GM12873 (cell line): ENCODE measurements around the gene ADGRG2.

ENCODE experiments used
- TF ChIP-seq, protein P1 (sequence below): IDR thresholded peaks from 2 replicates; pipeline ENCODE4 v1.5.1; 2012; ENCODE audit warnings: low read depth, mild to moderate bottlenecking, moderate library complexity, low read length, control low read depth; ENCODE audit not compliant: insufficient read depth; ENCODE audit errors: missing control alignments

The ADGRG2 gene

DNA sequence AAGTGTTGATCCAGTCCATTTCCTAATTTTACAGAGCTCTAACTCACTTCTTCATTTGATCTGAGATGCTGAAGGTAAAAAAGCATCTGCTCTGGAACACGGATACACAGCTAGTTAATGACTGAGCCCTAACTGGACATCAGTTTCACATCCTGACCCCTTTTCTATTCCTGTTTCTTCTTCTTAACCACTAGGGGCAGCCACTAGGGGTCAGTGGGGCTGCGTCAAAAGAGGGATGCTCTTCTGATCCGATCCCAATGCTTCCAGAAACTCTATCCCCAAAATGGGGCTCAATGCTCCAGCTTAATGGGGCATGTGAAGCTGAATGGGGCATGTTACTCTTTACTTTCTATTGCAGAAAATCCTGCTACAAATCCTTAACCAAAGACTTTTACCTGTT, 105.0 kb downstream of the ADGRG2 start:
- TF ChIP-seq, protein P1, sequence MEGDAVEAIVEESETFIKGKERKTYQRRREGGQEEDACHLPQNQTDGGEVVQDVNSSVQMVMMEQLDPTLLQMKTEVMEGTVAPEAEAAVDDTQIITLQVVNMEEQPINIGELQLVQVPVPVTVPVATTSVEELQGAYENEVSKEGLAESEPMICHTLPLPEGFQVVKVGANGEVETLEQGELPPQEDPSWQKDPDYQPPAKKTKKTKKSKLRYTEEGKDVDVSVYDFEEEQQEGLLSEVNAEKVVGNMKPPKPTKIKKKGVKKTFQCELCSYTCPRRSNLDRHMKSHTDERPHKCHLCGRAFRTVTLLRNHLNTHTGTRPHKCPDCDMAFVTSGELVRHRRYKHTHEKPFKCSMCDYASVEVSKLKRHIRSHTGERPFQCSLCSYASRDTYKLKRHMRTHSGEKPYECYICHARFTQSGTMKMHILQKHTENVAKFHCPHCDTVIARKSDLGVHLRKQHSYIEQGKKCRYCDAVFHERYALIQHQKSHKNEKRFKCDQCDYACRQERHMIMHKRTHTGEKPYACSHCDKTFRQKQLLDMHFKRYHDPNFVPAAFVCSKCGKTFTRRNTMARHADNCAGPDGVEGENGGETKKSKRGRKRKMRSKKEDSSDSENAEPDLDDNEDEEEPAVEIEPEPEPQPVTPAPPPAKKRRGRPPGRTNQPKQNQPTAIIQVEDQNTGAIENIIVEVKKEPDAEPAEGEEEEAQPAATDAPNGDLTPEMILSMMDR: peak; percentile 61

DNA sequence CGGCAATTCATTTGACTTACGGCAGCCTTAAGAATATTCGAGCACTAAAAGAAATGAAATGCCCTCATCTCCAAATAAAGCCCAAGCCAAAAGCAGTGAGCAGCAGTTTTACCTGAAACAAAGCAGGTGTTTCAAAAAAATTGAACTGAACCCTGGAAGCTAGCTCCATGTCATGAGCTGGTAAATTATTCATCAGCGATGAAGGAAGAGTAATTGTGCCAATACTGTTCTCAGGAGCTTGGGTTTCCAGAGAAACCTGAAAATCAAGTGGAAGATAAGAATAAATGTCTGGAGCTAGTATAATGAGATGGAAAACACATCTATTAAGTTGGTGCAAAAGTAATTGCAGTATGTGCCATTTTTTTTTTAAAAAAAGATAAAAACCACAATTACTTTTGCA, 114.4 kb downstream of the ADGRG2 start:
- TF ChIP-seq, protein P1: no peak

DNA sequence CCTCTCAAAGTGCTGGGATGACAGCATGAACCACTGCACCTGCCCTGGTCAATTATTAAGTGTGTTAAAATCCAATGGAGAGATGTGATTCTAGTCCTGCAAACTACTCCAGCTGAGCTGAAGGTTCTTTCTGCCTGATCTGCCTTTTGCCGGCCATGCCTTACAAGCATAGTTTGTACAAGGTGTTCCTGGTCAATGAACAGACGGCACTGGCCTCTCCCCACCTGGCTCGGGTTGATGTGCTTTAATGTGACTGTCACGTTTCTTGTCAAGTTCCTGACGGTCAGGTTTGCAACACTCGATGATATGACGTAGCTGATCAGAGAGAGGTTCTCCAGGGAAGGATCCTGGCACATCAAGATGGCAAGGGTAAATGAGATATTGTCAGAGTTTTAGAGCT, 115.3 kb downstream of the ADGRG2 start:
- TF ChIP-seq, protein P1: no peak

DNA sequence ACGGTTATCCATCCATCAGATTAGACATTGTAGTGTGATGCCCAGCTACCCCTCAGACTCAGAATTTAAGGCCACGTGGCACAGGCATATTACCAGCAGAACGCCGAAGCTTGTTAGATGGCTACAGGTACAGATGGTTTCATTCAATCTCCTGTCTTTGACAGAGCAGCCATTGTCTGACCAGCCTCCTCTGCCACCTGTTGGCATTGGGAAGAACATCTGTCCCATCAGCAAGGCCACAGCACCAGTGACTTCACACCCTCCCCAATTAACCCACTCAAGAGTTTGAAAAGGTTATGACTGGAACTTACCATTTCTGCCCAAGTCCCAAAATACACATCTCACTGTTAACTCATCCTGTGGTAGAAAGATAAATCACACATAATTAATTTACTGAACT, 116.4 kb downstream of the ADGRG2 start:
- TF ChIP-seq, protein P1: peak; percentile 39

DNA sequence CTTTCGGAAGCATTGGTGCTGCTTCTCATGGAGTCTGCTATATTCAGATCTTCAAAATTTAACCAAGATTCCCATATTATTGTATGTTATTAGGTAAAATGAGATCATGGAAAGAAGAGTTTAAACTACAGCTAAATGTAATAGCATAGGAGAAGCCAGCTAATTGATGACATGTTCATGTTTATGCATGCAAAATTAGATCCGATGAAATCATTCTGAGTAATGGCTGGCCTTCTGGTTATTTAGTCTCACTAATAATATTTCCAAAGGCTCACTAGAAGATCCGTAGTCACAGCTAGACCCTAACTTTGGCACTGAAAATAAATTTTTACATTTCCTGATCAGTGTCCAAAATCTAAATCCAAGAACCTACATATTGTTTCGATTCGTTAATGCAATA, 118.5 kb downstream of the ADGRG2 start:
- TF ChIP-seq, protein P1: no peak

DNA sequence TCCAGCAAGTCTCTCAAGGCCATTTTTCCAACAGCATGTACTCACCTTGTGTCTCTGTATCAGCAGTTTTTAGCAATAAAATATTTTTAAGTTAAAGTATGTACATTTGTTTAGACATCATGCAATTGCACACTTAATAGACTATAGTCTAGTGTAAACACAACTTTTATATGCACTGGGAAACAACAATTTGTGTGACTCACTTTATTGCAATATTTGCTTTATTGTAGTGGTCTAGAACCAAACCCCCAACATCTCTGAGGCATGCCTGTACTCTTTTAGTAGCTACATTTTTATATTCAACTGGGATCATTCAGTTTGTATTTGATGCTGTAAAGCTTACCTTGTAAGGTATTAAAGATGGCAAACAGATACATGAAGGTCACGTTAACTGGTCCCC, 123.6 kb downstream of the ADGRG2 start:
- TF ChIP-seq, protein P1: no peak

DNA sequence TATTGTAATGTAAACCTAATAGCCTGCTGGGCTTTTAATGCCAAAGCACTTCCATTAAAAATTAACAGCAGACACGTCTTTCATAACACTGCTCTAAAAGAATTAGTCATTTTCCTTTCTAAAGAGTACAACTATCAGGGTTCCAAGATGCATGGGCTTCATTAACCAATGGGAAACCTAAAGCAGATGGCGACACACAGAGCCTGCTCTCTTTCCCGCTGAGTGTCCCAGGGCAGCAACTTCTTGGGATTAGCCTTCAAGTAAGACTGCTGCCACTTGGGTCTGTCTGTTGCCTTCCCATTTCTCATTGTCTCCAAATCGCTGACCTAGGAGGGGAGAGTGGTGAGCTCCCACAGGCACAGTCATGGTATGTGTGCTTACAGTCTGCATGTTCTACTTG, 124.4 kb downstream of the ADGRG2 start:
- TF ChIP-seq, protein P1: no peak

DNA sequence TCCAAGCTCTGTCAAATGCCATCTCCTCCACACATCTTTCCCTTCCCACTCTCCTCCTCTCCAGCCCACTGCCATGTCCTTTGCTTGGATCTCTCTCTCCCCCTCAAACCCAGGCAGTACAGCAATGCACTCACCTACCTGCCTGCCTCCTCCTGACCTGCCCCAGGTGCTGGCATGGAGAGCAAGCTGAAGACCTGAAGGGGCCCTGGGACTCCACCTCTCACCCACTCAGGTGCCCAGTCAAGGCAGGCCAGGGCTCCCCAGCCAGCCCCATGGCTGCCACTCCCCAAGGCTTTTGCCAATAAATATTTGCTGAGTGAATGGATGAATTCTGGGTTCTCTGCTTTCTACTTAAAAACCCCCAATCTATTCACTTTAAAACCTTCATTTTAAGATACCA, 125.7 kb downstream of the ADGRG2 start:
- TF ChIP-seq, protein P1: no peak
